ENCODE data around the gene TUBE1.

The TUBE1 gene

GRCh38 chr6:112033791-112034615 lies 53.3 kb downstream of the TUBE1 start:
- no peak for DNase-seq

- DNase-seq = no peak
These were observed 54.6 kb downstream of the TUBE1 start for GRCh38 chr6:112032728-112033127.

DNA sequence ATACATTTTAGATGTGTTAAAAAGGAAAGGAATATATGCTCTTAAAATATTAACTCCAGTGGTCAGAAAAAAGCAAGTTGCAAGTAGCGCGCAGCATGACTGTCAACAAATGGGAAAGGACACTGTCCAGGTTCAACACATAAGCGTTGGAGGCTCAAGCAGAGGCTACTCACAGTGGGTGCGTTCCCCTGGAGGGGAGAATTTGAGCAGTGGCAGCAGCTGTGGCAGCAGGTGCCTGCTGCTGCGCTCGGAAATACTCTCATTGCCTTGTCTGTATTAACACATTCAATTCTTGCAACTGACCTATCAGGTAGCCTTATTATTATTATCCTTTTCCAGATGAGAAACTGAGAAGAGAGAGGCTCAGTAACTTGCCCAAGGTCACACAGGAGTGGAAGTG lies 55.3 kb downstream of the TUBE1 start:
- DNase-seq = no peak

DNA sequence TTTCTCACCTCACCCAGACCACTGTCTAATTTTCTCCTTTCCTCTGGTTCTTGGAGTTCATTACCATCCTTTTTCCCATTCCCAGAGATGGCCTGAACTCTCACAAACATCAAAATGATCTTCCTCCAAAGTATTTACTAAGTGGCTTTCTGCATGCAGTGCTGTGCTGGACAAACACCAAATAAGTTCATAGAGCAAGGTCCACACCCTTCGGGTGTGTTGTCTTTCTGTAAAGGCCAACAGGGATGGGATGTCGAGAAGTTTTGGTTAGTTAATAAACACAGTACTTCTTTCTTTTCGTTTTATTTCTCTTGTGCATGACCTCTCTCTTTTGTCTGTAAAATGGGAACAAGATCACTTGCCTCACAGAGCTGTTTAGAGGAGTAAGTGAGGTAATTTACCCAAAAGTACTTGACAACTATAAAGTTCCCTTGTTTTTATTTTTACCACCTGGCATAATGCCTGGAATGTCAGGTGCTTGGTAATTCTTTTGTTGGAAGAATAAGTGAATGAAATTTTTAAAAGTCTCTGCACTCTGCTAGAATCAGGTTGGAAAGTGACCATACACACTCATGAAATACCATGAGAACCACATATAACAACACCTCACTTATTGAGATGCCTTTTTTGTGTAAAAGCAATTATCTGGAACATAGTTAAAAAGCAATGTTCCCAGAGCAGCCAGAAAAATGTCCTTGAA lies 56.2 kb downstream of the TUBE1 start:
- no peak for DNase-seq

DNA sequence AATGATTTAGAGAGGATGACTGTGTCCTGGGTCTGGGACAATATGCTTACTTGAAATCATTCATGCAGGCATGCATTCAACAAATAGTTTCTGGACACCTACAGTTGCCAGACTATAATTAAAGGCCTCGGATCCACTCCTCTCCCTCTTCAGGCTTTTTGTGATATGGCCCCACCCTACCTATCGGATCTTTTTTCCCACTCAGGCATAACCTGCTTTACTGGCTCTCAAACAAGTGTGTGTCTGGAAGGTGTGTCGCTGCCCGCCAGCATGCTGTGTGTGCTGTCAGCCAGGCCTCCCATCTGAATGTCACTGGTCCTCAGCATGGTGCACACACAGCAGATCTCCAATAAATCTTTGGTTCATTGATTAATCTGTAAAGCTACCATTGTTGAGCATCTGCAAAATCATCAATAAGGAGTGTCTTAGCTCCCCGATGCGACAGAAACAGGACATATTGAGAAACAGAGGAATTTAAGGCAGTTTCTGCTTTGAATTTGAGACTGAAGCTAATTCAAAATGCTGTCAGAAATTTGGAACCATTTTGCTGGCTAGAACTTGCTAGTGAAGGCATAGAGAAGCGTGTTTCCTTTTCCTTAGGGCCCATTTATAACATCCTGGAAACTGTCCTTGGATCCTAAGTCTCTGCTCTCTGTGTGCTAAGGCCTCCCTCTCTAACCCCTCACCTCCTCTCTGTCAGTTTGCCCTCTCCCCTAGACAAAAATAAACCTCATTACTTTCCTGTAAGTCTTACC lies 56.9 kb downstream of the TUBE1 start:
- DNase-seq = no peak

DNA sequence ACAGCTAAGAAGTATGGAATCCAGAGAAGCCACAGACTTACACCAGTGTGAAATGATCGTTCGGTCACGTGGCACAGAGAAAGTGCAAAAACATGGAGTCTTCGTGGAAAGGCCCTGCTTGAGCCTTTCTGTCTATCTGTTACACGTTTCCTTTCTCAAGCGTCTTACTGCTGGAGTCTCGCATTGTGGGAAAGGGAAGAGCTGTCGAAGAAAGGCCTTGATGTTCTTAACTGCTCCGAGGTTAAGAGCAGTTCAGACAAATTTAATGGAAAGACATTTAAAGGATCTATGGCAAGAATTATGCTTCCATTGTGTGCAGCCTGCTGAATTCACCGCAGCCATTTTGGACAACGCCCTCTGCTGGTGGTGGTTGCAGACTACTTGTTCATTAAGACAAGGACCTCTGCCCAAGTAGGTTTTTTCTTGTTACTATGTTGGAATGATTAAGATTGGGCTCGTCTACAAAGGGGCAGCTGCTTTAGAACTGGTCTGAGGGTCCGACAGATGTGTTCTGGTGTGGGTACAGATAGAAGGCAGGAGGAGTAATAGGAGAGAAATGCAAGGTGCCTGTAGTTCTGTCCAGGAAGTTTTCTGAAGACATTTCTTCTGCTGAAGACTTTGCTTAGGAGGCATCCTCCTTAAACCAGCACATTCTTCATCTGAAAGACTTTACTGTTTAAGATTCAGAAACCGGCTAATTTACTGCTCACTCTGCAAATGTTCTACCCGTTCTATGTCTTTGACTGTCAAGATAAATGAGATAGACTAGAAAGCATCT lies 58.0 kb downstream of the TUBE1 start:
- DNase-seq = peak; percentile 87 to 91

GRCh38 chr6:112027942-112028674 lies 59.2 kb downstream of the TUBE1 start:
- DNase-seq = no peak

- no peak for DNase-seq
These were observed 60.3 kb downstream of the TUBE1 start for GRCh38 chr6:112026933-112027332.

DNA sequence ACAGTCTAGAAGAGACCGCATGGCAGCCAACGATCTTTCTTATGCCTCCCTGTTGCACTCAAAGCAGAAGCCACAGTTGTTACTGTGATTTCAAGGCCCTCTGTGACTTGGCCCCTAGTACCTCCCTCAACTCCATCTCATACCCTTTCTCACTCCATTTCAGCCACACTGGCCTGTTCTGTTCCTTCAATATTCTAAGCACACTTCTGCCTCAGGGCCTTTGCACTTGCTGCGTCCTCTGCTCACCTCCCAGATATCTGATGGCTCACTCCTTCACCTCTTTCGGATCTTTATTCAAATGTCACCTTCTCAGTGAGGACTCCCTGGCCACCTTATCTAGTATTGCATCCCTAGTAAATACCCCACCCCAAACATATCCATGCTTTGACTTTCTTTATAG lies 62.8 kb downstream of the TUBE1 start:
- no peak for DNase-seq

GRCh38 chr6:112022749-112023148 lies 64.5 kb downstream of the TUBE1 start:
- DNase-seq = no peak

DNA sequence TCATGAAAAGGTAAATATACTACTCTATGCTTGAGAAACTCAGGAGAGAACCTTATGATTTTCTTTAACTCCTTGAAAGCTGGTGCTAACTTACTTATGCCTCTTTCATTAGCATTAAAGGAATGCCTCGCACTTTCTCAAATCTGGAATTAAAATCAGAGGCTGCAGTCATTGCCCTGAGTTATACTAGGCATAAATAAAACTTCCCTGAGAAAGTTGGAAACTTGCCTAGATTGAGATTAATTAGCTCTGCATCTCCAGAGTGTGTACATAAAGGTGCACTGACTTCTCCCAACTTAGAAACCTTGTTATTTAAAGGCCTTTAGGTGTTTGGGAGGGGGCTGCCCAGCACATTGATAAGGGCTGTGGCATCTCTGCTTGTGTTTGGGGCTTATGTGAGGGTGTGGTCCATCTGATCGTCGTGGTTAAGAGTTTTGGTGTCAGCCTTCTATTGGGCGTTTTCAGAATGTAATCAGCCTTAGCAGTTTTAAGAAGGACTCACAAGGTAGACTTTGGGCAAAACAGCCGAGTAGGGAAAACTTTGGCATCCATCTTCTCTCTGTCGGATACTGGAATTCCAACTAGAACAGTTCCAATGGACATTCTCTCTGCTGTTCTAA lies 65.5 kb downstream of the TUBE1 start:
- DNase-seq = no peak

All from activated CD4-positive, alpha-beta T cell treated with anti-CD3 and anti-CD28 coated beads, Interleukin-2, amount 50 U/mL, for 48 hours (primary cell).